GM21515 (cell line): Measurements from ENCODE around the gene NCKAP5.

Experiments used
- ATAC-seq: cut with Tn5 transposase; IDR thresholded peaks from one replicate; pipeline ENCODE4 v1.9.1; 2021; ENCODE audit not compliant: unreplicated experiment

Gene NCKAP5

GRCh38 chr2:132751836-132752235 lies 816.4 kb downstream of the NCKAP5 start:
- ATAC-seq = no peak

- no peak for ATAC-seq
These were observed 817.7 kb downstream of the NCKAP5 start for GRCh38 chr2:132750606-132751005.

- peak; percentile 73 for ATAC-seq
These were observed 821.2 kb downstream of the NCKAP5 start for GRCh38 chr2:132747046-132747445.

GRCh38 chr2:132741754-132742153 lies 826.5 kb downstream of the NCKAP5 start:
- no peak for ATAC-seq

- ATAC-seq = no peak
These were observed 828.1 kb downstream of the NCKAP5 start for GRCh38 chr2:132740081-132740720.

GRCh38 chr2:132738223-132738622 lies 830.0 kb downstream of the NCKAP5 start:
- no peak for ATAC-seq

GRCh38 chr2:132736059-132736458 lies 832.2 kb downstream of the NCKAP5 start:
- ATAC-seq = no peak

GRCh38 chr2:132734961-132735360 lies 833.3 kb downstream of the NCKAP5 start:
- no peak for ATAC-seq

GRCh38 chr2:132733094-132733493 lies 835.2 kb downstream of the NCKAP5 start:
- no peak for ATAC-seq

- ATAC-seq = no peak
These were observed 835.6 kb downstream of the NCKAP5 start for GRCh38 chr2:132732694-132733093.

GRCh38 chr2:132731441-132731840 lies 836.8 kb downstream of the NCKAP5 start:
- ATAC-seq = no peak

GRCh38 chr2:132730611-132731010 lies 837.7 kb downstream of the NCKAP5 start:
- no peak for ATAC-seq

GRCh38 chr2:132729522-132729921 lies 838.7 kb downstream of the NCKAP5 start:
- ATAC-seq = no peak

- ATAC-seq = no peak
These were observed 842.1 kb downstream of the NCKAP5 start for GRCh38 chr2:132726155-132726554.

GRCh38 chr2:132725748-132726147 lies 842.5 kb downstream of the NCKAP5 start:
- ATAC-seq = no peak

- ATAC-seq = no peak
These were observed 843.1 kb downstream of the NCKAP5 start for GRCh38 chr2:132725148-132725547.

- ATAC-seq = no peak
These were observed 846.3 kb downstream of the NCKAP5 start for GRCh38 chr2:132721938-132722337.

GRCh38 chr2:132720393-132720792 lies 847.9 kb downstream of the NCKAP5 start:
- no peak for ATAC-seq

- no peak for ATAC-seq
These were observed 848.8 kb downstream of the NCKAP5 start for GRCh38 chr2:132719480-132719879.

- no peak for ATAC-seq
These were observed 851.3 kb downstream of the NCKAP5 start for GRCh38 chr2:132716954-132717353.

GRCh38 chr2:132715386-132716351 lies 852.6 kb downstream of the NCKAP5 start:
- ATAC-seq = no peak

GRCh38 chr2:132703396-132703795 lies 864.9 kb downstream of the NCKAP5 start:
- ATAC-seq = no peak
